A673 (cell line): ENCODE measurements around the gene ROS1.

Experiments
- CTCF ChIP-seq: fragments of 300-800, 200-600 bp; sonication (generic); conservative IDR thresholded peaks from 2 replicates; pipeline ENCODE4 v1.5.1; 2017; ENCODE audit warnings: low read depth, mild to moderate bottlenecking, antibody characterized with exemption, low read length, moderate library complexity, mixed read lengths
- EZH2 ChIP-seq: fragments of 200-600 bp; sonication (generic); IDR thresholded peaks from 2 replicates; pipeline ENCODE4 v1.6.1; 2017; ENCODE audit warnings: borderline replicate concordance, low read depth, mild to moderate bottlenecking, mixed read lengths, antibody characterized with exemption, low read length; ENCODE audit not compliant: poor library complexity, severe bottlenecking

- TF ChIP-seq CTCF (no peak), EZH2 (no peak)
Observed at GRCh38 chr6:117473401-117473800, 47.7 kb upstream of the ROS1 start.
